Fibroblast of the aortic adventitia (primary cell): Measurements from ENCODE around the gene CFAP61. TPM values are rescaled to one million over a fixed set of nuclear protein-coding genes. Genes with fewer than 3 reads are reported as not detected.

ENCODE experiments used
- DNase-seq: peaks from one replicate; pipeline ENCODE4 v3.0.0-alpha.2; 2010; ENCODE audit warnings: low read depth
- H3K4me3 ChIP-seq: 2 replicates; pipeline ENCODE4 v1.5.1; 2011; ENCODE audit warnings: low read depth, mild to moderate bottlenecking, control low read depth, low read length, moderate library complexity
- CTCF ChIP-seq: IDR thresholded peaks from 2 replicates; pipeline ENCODE4 v1.5.1; 2011; ENCODE audit warnings: mild to moderate bottlenecking, low read length, control low read depth, inconsistent platforms; ENCODE audit not compliant: insufficient read depth
- total RNA-seq: library from RNA; depleted of rRNA; stranded (reverse); fragments of >200 nt; gene quantifications from 2 replicates; pipeline ENCODE4 v1.2.3, GENCODE V29; 2012; ENCODE audit warnings: low replicate concordance

Gene CFAP61
- total RNA-seq, 1 donor: 0.18 TPM

GRCh38 chr20:20205141-20205861 lies 153.0 kb downstream of the CFAP61 start:
- no peak overlapping the region for H3K4me3 ChIP-seq
- no peak for DNase-seq

GRCh38 chr20:20205862-20206236 lies 153.5 kb downstream of the CFAP61 start:
- DNase-seq: no peak
- TF ChIP-seq CTCF: no peak
- H3K4me3 ChIP-seq: no peak overlapping the region

More at GRCh38 chr20:20205141-20205861, 153.0 kb downstream of the CFAP61 start:
- TF ChIP-seq CTCF: no peak

GRCh38 chr20:20206788-20207187 lies 154.5 kb downstream of the CFAP61 start:
- no peak for DNase-seq
- H3K4me3 ChIP-seq: no peak overlapping the region
- no peak for TF ChIP-seq CTCF

GRCh38 chr20:20207291-20207690 lies 155.0 kb downstream of the CFAP61 start:
- H3K4me3 ChIP-seq: no peak overlapping the region
- no peak for DNase-seq
- TF ChIP-seq CTCF: no peak

- DNase-seq: no peak
- no peak overlapping the region for H3K4me3 ChIP-seq
- TF ChIP-seq CTCF: no peak
Measured at GRCh38 chr20:20207872-20208271, 155.5 kb downstream of the CFAP61 start.

GRCh38 chr20:20209684-20210083 lies 157.4 kb downstream of the CFAP61 start:
- no peak for TF ChIP-seq CTCF
- H3K4me3 ChIP-seq: no peak overlapping the region
- no peak for DNase-seq

GRCh38 chr20:20210327-20210726 lies 158.0 kb downstream of the CFAP61 start:
- no peak for DNase-seq
- no peak overlapping the region for H3K4me3 ChIP-seq
- no peak for TF ChIP-seq CTCF
